ENCODE data around the gene GNA12. TPM values are rescaled to one million over a fixed set of nuclear protein-coding genes. Genes with fewer than 3 reads are reported as not detected.
"Not testable (repeated sequence)": the region's sequence is repeated elsewhere in the genome, so short reads cannot be mapped to it uniquely, and the experiment has no call there.

GNA12 gene
- total RNA-seq, 1 donor from 2014 or later, result 12.1 TPM

DNA sequence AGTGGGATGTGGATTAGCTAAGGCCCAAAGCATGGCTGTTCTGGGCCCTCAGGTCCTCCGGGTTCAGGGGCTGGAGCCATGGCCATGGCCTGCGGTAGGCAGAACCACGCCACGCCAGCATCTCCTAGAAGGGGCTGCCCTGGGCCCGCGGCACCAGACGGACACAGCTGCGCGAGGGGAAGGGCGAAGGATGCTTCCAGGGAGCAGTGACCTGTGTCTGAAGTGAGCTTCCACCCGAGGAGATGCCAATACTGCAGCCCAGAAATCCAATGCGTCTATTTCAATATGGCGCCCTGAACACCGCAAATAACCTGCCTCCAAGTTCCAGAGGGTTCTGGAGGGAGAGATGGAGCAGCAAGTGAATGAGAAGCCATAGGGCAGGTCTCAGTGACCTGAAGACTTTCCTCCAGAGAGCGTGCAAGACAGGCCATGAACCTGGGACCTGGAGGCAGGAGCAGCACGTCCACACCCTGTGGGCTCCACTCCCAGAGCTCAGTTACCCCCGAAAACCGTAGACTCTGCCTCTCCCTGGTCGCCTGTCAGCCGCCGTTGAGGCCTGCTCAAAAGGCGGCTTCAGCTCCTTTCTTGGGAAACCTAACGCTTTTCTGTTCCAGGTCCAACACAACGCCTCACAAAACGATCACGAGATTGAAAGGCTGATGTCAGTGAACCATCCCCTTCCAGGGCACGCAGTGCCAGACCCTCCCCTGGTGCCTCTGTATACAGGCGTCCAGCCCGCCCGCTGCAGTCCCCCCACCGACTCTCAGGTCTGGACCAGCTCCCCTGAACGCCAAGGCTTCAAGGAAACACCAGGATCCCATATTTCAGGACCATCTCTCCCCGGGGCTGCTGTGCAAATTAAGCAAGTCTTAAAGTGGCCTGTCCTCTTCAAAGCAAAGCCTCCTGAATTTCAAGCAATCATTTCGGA, 118.7 kb downstream of the GNA12 start:
- TF ChIP-seq, protein P1, sequence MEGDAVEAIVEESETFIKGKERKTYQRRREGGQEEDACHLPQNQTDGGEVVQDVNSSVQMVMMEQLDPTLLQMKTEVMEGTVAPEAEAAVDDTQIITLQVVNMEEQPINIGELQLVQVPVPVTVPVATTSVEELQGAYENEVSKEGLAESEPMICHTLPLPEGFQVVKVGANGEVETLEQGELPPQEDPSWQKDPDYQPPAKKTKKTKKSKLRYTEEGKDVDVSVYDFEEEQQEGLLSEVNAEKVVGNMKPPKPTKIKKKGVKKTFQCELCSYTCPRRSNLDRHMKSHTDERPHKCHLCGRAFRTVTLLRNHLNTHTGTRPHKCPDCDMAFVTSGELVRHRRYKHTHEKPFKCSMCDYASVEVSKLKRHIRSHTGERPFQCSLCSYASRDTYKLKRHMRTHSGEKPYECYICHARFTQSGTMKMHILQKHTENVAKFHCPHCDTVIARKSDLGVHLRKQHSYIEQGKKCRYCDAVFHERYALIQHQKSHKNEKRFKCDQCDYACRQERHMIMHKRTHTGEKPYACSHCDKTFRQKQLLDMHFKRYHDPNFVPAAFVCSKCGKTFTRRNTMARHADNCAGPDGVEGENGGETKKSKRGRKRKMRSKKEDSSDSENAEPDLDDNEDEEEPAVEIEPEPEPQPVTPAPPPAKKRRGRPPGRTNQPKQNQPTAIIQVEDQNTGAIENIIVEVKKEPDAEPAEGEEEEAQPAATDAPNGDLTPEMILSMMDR (IDR thresholded peaks at IDR 0.05; ENCODE audit: insufficient read depth, low read length, severe bottlenecking), result no peak
- H3K36me3 ChIP-seq (ENCODE audit: control insufficient read depth, insufficient read depth, low read length), result peaks cover 5% of the 10 kb centered on the region
- FAIRE-seq (peak; percentile 75), DNase-seq (ENCODE audit: low read depth) (no peak)
- H3K4me3 ChIP-seq (ENCODE audit: low read depth, low read length), result no peak overlapping the region
- no peaks in the 10 kb centered on the region for H3K27me3 ChIP-seq (ENCODE audit: control insufficient read depth, insufficient read depth, low read length)

DNA sequence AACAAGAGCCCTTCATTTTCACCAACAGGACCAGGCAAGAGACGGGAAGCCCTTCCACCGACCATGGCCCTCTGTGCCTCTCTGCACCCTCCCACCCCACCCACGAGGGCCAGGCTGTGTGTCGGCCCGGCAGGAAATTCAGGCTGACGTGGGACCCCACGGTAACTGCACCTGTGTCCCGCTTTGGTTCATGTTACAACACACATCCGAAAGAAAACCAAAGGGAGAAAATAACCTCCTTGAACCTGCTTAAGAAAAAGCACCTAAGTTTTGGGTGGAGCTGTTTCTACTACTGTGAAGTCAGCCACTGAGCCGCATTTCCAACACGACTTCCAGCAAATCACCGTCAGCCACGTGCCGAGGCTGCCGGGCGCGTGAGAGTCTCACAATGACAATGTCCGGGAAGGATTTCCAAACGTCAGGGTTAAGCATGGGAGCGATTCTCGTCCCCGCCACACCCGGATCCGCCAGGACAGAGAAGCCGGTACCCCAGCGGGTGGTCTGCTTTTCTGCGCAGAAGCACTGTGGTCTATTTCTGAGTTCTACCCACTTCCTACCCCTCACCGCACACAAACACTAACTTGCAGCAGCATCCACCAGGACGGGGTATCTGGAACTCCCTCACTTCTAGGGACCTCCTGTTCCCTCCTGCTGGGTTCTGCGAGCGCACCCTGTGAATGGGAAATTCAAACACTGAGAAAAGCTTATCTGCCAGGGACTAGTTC, 119.5 kb downstream of the GNA12 start:
- FAIRE-seq (no peak), DNase-seq (ENCODE audit: low read depth) (no peak)
- H3K27me3 ChIP-seq (ENCODE audit: control insufficient read depth, insufficient read depth, low read length), result no peaks in the 10 kb centered on the region
- no peak overlapping the region for H3K4me3 ChIP-seq (ENCODE audit: low read depth, low read length)
- H3K36me3 ChIP-seq (ENCODE audit: control insufficient read depth, insufficient read depth, low read length), result peaks cover 5% of the 10 kb centered on the region
- TF ChIP-seq, protein P1 (IDR thresholded peaks at IDR 0.05; ENCODE audit: insufficient read depth, low read length, severe bottlenecking), result no peak

DNA sequence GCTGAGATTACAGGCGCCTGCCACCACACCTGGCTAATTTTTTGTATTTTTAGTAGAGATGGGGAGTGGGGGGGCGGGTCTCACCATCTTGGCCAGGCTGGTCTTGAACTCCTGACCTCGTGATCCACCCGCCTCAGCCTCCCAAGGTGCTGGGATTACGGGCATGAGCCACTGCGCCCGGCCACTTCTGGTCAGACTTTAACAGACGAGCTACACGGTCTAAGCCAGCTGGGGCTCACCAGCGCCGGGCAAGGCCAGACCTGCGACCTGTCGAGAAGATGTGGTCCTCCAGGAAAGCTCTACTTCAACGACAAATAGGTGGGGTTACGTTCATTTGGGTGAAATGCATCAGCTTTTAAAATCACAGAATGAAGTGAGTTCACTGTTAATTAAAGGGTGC, 120.1 kb downstream of the GNA12 start:
- FAIRE-seq; H3K27me3 ChIP-seq (ENCODE audit: control insufficient read depth, insufficient read depth, low read length); DNase-seq (ENCODE audit: low read depth); H3K36me3 ChIP-seq (ENCODE audit: control insufficient read depth, insufficient read depth, low read length); H3K4me3 ChIP-seq (ENCODE audit: low read depth, low read length): not testable (repeated sequence)

DNA sequence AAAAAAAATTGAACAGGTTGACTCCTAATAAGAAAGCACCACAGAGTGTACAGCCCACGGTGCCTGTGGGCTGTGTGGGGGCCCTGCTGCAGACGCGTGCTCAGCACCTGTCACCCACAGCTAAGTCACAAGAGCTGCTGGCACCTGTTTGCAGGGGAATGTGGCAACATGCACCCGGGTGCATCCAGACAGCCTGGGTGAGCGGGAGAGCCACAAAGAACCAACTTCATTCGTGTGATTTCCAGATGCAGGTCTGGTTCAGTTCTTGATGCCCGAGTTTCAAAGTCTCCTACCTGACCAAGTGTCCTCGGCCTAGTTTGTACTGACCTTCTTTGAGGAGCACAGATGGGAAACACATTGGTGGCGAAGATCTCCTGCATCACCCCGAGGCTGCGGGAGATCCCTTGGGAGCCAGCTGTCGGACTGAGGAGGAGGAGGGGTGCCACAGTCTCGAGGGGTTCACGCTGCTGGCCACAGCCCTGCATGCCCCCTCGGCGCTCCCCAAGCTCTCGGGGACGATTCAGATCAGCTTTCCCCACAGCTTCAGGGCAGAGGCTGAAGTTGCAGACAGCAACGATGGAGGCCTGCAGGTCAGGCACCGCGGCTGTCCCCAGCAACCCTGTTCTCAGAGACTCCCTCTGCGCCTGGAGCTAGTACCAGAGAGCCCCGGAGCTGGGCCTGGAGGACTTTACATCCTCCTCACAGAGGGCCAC, 120.8 kb downstream of the GNA12 start:
- Histone ChIP-seq H3K27me3 (ENCODE audit: control insufficient read depth, insufficient read depth, low read length) (no peaks in the 10 kb centered on the region), H3K36me3 (ENCODE audit: control insufficient read depth, insufficient read depth, low read length) (peaks cover 4% of the 10 kb centered on the region), H3K4me3 (ENCODE audit: low read depth, low read length) (no peak overlapping the region)
- TF ChIP-seq, protein P1 (IDR thresholded peaks at IDR 0.05; ENCODE audit: insufficient read depth, low read length, severe bottlenecking), result no peak
- FAIRE-seq (no peak), DNase-seq (ENCODE audit: low read depth) (no peak)

DNA sequence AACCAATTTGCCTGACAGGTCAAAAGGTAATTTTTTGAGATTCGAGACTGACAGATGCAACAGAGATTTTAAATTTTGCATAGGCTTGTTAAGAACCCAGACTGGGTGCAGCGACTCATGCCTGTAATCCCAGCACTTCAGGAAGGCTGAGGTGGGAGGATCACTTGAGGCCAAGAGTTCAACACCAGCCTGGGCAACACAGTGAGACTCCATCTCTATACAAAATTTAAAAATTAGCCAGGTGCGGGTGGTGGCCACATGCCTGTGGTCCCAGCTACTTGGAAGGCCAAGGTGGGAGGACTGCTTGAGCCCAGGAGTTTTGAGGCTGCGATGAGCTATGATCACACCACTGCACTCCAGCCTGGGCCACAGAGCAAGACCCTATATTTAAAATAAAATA, 121.5 kb downstream of the GNA12 start:
- no peak for FAIRE-seq
- no peak for DNase-seq (ENCODE audit: low read depth)
- TF ChIP-seq, protein P1 (IDR thresholded peaks at IDR 0.05; ENCODE audit: insufficient read depth, low read length, severe bottlenecking), result no peak
- no peaks in the 10 kb centered on the region for H3K27me3 ChIP-seq (ENCODE audit: control insufficient read depth, insufficient read depth, low read length)
- no peak overlapping the region for H3K4me3 ChIP-seq (ENCODE audit: low read depth, low read length)
- H3K36me3 ChIP-seq (ENCODE audit: control insufficient read depth, insufficient read depth, low read length), result peaks cover 4% of the 10 kb centered on the region

DNA sequence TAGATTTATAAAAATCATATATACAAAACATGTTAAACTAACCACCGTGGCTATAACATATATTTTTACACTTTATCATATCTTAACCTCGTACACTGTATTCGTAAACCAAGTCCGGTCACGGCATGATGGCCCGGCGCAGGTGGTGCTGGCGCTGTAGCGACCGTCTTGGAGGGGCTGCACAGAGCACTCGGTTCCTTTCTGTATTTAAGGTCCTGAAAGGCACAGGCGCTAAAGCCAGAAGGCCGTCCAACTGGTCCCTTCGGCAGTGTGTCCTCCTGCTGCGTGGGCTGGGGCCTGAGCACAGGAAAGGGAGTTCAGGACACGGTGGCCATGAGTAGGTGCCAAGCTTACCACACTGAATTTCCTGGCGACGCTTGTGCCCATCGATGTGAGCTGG, 122.3 kb downstream of the GNA12 start:
- no peak overlapping the region for H3K4me3 ChIP-seq (ENCODE audit: low read depth, low read length)
- no peaks in the 10 kb centered on the region for H3K27me3 ChIP-seq (ENCODE audit: control insufficient read depth, insufficient read depth, low read length)
- no peak for DNase-seq (ENCODE audit: low read depth)
- TF ChIP-seq, protein P1 (IDR thresholded peaks at IDR 0.05; ENCODE audit: insufficient read depth, low read length, severe bottlenecking), result no peak
- no peak for FAIRE-seq
- H3K36me3 ChIP-seq (ENCODE audit: control insufficient read depth, insufficient read depth, low read length), result peaks cover 4% of the 10 kb centered on the region
